Activated CD8-positive, alpha-beta memory T cell treated with anti-CD3 and anti-CD28 coated beads for 4 hours (primary cell): ENCODE data around the gene BNC2.

Experiments
- DNase-seq, 2 donors: peaks; one replicate each; pipeline ENCODE4 v3.0.0-alpha.2; 2020; ENCODE audit warnings: low read depth in 2 of 2

The BNC2 gene

DNA sequence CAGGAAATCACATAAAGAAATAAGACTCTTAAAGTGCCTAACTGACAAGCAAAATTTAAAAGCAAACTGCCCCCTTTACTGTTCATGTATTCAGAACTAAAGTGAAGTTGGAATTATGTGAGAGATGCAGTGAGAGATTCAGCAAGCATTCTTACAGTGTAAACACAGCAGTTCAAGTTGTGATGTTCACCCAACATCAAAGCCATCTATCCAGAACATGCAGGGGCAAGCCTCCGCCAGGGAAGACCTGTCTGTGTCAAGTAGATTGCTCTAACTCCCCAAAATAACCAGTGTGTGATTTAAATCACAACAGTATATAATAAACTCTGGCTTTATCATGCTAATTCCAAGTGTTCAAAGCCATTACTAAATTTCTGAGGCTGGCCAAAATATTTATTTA lies 233.3 kb downstream of the BNC2 start:
- DNase-seq, result no peak

DNA sequence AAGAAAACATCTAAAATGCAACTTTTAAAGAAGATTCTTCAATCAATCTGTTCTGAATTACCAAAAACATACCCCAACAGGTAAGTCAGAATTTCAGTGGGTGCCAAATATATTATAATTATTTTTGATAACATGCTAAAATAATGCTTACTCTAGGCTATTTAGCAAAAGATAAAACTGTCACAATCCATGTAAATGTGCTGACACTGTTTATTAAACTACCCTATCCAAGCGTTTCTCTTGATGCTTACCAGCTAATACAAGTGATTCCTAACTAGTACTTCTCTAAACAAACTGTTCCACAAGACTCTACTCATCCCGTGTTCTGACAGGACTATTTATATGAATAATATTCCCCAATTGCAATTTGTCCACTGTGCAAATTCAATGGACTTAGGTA lies 236.7 kb downstream of the BNC2 start:
- no peak for DNase-seq

DNA sequence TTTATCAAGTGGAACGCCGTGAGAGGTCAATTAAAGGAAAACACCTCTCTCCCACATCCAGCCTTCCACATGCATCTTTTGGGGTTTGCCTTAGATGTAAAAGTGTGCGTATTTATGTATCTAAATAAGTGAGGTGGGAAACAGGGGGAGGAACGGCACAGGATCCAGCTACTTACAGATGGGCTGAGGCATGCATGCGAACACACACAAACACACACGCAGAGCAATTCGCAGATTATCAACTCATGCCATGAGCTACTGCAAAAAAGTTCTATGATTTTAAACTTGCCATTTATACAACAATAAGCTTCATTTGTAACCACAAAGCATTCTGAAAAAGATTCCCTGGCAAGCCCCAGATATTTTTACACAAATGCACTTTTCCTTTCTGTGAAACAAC lies 242.1 kb downstream of the BNC2 start:
- no peak for DNase-seq

DNA sequence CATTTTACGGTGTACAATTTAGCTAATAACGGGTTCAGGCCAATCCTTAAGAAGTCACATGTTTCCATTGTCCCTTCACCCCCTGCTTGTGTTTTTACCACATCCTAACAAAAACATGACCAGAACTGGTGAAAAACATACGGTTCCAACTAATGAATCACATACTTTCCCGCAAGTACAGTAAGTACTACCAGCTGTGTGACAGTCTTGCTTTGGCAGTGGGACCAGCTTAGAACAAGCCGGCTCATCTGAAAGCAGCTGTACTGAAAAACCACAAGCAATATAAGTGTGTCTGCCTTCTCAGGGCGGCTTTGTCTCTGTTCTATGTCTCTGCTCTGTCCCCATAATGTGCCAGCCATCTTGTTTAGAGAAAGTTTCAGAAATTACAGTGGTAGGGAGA lies 242.5 kb downstream of the BNC2 start:
- no peak for DNase-seq

DNA sequence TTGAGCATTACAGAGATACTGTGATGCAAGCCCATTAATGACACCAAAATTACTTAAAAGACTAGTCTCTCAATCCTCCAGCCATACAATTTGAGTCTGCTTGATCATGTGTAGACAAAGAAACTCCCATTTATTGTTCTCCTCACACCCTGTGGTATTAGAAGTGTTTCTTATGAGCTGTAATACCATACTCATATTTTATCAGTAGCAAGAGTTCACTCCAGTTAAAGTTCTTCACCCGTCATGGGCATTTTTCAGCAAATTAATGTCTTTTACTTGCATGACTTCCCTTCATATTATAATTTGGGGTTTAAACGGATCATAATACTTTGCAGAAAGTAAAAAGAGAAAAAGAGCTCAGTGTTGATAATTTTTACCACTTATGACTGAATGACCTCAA lies 242.9 kb downstream of the BNC2 start:
- no peak for DNase-seq

DNA sequence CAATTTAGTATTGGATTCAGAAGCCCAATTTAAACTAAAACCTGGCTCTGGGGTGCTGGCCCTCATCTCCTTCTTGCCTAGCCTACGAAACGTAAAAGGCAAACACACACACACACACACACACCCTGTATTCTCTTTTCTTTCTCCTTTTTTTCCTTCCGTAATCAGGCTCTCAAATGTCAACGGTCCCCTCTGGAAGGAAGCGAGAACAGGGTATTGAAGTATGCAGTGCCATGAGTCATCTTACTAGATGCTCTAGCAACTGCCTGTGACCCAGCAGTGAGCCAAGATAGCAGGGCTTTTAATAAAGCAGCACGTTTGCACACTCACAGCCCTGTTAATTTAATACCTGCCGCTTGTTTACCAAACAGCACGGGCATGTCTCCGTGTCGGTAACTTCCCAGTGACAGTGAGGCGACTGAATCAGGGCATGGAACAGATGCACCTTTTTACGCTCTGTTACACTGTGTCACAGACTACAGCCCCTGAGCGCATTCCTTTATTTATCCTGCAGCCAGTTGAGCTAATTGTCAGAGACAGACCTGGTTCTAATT lies 243.8 kb downstream of the BNC2 start:
- DNase-seq, result no peak

DNA sequence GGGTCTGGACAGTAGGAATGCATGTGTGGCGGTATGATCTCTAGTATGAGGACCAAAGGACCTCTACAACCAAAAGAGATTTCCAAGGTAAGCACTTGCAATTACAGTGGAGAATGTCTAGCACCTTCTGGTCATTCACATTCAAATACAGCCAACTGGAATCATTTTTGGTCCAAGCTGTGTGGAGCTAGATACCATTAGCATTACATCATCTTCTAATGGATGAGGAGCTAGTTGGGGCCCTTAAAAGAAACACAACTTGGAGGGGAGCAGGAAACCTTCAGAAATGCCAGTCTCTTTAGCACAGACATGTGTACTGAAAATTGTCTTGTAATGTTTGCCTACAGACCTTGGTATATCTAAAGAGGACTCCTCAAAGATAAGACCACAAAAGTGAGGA lies 244.7 kb downstream of the BNC2 start:
- no peak for DNase-seq

DNA sequence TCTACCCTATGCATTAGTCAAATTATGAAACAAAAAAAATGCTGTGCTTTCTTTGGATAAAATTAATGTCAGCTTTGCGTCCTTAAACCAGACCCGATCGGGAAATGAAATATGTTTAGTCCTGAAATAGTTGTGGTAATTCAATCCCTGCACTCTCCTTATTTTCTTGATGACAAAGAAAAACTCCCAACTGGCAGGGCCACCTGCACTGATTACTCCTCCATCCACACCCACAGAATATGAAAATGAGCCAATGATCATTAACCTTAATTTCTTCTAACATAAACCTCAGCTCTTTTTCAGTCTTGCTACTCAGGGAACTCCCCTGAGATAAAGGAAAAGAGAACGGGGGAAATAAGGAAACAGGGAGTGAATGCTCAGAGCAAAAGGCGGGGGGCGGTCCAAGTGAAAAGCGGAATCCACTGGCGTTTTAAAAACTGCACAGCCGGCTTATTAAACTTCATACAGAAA lies 245.3 kb downstream of the BNC2 start:
- DNase-seq, result no peak

DNA sequence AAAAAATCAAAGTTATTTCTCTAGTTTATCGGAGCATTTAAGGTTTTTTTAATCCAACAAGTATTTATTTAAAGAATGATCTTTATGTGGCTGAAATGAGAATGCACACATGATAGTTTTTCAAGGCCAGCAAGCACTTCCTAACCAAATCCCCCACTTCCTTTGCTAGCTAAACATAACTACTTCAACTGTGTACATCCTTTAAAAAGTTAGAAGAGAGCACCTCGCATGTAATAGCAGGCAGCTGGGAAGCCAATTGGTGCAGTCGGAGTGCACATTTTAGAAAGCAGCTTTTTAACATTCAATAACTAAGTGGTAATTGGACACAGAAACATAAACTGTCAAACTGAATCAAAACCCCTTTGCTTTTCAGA lies 245.7 kb downstream of the BNC2 start:
- DNase-seq, result no peak

DNA sequence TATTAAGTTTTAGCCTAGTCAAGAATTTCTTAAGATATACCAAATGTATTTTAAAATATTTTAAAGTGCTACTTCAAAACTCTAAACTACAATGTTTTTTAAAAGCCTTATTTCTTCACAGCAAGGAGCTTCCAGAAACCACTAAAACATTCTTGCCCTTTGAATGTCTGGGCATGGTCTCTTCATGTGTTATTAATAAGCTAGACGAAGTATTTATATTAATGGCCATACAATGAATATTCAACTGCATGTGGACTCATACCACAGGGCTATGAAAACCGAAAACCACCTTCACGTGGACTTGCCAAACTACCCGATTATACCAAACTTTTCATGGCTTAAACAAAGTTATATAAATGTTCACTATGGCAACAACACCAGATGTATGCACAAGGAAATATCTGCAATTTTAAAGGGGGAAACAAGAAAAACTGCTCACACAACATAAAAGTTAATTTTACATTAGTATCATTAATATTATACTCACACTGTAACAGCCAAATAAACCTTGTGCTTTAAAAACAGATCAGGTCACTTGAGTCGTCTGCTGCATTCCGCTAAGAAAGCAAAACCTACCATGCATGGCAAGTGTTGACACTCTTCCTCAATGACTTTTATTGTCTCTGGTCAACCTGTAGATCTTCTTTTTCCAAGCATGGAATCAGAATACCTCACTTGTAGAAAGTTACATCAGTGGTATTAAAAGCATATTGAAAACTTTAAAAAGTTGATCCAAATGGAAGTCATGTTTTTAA lies 246.3 kb downstream of the BNC2 start:
- DNase-seq, result no peak

DNA sequence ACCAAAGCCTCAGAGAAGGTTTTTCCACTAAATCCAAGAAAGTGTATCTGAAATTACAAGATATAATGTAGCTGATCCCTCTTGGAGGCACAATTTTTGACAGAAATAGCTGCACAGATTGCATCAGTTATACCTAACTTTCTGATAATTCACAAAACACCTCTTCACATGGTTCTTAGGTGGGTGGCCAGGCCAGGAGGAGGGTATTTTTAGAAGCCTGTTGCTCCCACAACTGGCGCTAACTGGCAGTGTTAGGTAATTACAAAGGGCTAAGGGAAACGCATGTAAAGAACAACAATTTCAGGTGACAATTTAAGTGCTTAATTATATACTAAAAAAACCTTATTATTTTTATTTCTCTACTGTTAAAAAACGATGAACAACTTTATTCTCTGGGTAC lies 247.9 kb downstream of the BNC2 start:
- no peak for DNase-seq

DNA sequence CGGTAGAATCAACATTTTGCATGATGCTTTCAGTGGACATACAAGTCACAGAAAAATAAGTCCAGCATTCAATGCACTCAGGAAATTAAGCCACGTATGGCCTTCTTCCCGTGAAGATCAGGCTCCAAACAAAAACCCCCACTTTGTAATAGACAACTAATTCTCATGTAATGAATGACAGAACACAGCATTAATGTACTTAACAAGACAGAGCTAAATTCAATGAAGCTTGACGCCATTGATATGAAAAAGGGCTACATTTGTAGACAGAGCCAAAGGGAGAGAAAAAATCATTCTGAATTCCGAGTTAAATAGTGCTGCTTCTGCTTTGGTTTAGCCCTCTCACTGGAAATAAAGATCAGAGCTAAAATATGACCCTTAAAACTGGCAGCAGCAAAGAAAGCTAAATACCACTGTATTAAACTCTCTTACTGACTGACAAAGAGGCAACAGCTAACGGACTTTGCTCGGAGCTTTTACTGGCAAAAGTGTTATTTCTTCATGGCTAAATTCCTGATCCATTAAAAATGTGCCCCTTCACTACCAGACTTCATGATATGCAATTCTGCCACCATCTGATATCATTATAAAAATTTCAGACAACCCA lies 250.5 kb downstream of the BNC2 start:
- DNase-seq, result no peak

DNA sequence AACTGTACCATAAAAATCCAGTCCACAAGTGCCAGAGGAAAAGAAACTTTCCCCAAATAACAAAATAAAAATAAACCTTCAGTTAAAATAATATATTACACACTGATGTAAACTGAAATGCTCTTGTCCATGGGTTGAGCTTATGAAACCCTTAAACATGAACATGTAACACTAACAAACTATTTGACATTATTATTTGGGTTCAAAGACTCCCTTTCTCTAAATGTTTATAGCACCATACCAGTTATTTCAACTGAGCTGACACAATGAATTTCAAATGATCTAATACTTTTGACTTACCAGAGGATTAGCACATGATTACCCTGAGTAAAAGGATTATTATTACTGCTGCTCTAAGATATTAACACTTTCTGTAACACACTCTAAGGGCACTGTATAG lies 251.1 kb downstream of the BNC2 start:
- DNase-seq, result no peak

DNA sequence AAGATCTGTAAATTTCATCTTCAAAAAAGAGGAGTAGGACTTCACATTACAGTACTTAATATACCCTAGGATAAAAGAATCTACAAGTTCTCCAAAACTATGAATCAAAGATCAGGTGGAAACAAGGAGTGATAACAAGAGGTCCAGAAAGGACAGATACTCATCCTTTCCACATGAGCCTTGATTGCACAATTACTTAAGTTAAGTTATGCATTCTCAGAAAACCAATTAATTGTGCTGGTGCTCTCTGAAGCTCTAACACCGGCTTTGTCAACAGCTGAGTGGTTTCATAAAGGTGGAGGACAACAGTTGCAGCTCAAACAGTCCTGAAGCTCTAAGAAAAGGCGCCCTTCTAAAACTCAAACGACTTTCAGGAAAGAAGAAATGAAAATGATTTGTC lies 251.9 kb downstream of the BNC2 start:
- no peak for DNase-seq

DNA sequence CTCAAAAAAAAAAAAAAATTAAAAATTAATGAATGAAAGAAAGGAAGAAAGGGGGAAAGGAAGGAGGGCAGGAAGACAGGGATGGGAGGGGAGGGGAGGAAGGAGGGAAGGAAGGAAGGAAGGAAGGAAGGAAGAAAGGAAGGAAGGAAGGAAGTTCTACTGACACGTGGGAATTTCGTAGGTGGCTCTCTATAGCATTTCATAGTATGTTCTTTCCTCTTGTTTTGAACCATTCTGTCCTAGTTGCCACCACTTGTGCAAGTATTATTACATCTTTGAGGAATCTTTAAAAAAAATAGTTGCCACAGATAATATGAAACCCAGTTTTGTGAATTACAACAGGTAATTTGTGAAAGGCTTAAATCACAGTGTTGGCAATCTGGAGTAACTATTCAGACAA lies 253.8 kb downstream of the BNC2 start:
- DNase-seq, result no peak

DNA sequence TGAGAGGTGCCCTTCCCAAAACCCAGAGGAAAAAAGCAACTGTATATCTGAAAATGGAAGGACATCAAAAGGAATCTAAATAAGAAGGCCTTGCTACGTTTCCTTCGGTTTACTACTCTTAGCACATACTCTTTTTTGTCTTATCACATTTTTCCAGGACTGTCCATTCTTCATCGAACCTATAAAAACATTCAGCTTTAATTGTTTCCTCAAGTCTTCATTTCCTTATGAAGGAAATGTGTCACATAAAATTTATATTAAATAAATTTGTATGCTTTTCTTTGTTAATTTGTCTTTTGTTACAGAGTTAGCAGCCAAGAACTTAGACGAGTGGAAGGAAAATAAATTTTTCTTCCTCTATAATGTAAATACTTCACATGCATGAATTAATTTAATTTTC lies 255.0 kb downstream of the BNC2 start:
- DNase-seq, result no peak

DNA sequence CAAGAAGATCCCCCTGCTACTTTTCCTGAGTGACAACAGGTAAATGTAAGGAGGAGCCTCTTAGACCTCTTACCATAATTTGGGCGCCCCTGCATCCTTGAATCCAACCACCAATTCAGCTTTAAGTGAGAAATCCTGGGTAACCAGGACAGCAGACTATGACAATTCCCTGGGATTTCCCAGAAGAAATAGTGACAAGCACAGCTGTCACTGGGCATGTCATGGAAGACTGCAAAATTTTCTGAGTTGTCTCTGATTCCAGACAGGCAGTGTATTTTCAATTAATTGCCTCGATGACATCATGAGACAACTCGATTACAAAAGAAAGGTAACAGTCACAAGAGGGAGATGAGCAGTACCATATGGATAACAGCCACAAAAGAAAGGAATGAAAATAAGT lies 256.9 kb downstream of the BNC2 start:
- no peak for DNase-seq

DNA sequence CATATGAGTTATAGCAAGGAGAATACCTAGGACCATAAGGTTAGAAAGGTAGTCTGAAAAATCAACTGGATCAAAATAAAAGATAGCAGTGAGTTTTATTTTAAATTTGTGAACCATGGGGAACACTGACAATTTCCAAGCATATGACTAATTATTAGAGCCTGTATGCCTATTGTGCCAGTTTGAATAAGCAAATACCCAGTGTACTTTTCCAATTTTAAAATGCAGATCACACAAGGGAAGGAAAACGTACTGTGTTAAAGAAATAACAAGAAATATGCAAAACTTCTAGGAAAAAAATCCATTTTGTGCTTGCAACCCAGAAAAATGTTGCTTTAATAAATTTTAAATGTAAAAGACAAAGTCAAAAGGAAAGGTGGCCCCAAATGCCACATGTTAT lies 257.4 kb downstream of the BNC2 start:
- DNase-seq, result no peak

DNA sequence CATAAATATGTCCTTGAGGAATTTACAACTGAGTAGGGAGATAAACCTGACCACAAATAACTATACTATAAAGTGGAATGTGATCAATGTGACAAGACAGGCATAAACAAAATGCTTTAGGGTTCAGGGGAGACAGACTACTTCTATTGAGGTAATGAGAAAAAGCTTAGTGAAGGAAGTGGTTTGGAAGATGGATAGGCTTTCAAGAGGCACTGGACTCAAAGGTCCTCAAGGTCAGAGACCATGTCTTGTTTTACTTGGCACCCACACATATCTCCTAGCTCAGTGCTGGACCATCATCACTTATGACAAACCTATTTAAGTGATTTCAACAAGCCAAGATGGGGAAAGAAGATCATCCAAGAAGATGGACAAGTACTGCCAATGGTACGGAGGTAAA lies 257.8 kb downstream of the BNC2 start:
- no peak for DNase-seq

DNA sequence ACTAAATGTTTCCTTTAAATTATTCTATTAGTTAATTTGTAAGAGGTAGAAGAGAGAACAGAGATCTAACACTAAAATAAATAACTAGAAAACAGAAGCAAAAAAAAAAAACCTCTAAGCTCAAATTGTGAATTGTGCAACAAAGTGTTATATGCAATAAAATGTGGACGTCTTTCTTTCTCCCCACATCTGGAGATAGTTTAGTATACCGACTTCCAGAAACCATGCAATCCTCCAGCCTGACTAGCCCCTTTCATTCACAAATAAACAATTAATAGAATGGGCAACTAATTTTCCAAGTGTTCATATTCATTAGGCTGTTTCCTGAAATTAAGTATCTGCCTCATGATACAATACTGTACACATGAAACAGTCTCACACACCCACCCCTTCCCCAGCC lies 258.5 kb downstream of the BNC2 start:
- no peak for DNase-seq

DNA sequence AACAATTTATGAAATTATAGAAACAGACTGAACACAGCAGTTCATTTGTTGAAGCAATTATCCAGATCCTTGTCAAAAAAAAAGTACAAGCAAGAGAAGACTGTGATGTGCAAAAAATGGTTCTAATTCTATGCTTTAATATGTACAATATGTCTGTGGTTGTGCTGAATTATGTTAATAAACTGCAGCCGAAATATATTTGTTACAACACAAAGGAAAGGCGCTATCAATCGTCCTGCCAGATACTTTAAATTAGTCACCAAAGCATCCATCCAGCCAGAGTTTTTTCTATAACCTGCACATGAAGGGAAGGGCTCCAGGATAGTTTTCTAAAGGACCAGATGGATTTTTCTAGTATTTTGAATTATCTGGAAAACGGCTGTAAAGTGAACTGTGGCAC lies 259.5 kb downstream of the BNC2 start:
- DNase-seq, result no peak

DNA sequence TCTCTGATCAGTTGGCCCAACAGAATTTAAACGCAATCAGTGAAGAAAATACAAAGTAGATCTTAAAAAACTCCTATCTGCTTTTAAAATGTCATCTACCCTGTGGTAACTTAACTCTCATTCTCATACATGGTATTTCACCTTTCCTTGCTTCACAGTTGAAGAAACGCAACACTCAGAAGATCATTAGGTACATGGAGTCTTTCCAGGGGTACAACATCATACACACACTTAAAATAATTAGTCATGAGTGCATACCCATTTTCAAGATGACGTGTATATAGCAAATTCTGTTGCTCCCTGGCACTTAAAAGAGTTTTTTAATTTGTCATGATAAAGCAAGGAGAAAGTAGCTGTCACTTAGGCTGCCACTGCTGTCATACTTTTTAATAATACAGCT lies 259.9 kb downstream of the BNC2 start:
- no peak for DNase-seq

DNA sequence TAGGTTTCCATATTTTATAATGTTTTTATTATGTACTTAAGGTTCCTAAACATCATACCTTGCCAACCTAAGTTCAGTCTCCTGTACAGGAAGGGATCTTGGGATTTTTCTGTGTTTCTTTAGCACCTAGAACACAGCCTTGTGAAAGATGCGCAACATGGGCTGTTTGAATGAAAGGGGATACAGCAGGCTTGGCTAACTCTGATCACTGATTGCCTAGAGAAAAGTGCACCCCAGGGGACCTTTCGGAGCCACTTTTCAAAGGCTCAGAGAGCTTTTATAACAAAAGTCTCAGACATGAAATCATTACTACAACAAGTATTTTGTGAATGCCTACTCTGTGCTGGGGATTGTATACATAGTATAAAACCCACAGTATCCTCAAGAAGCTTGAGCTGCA lies 261.6 kb downstream of the BNC2 start:
- no peak for DNase-seq

DNA sequence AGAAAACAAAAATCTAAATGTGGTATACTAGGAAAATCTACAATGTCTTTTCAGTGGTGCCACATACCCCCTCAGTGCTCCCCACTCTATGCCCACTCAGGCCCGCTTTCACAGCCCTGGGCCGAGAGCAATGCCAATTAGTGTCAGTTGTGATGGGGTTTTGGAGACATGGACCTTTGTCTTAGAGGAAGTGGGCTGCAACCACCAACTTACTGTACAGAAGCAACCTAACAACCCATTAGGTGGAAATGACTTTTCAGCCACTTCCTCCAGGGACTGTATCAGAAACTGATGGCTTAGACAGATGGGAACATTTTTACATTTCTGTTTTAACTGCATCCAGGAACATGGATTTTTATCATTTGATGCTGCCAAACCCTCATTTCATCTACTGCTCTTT lies 268.0 kb downstream of the BNC2 start:
- no peak for DNase-seq
